H1 (cell line): ENCODE measurements around the gene TLL1. TPM values are rescaled to one million over a fixed set of nuclear protein-coding genes. Genes with fewer than 3 reads are reported as not detected.

Source experiments
- CTCF ChIA-PET: fragments of 300-600 bp; sonication (Branson Sonifier 250); formaldehyde crosslinking; loops from one replicate; lab custom pipeline; 2021; ENCODE audit not compliant: partially characterized antibody; lab: Charles Lee
- POLR2A ChIA-PET: fragments of 300-600 bp; sonication (Branson Sonifier 250); formaldehyde crosslinking; loops from one replicate; lab custom pipeline; 2021; ENCODE audit warnings: inconsistent platforms; ENCODE audit not compliant: partially characterized antibody; lab: Charles Lee
- DNase-seq, 2 experiments: peaks; one replicate each; pipeline versions ENCODE4 v3.0.0 to v3.0.0-alpha.2; 2010 to 2022; ENCODE audit warnings: low spot score in 2 of 2, low read depth in 1 of 2, mixed read lengths in 1 of 2
- FAIRE-seq: peaks from 2 replicates; lab custom pipeline; 2011; peaks lifted over from hg19 to GRCh38; lab: Jason Lieb, UNC
- H2AFZ ChIP-seq: 2 replicates; pipeline ENCODE4 v1.8.1; 2012; ENCODE audit warnings: low read length, inconsistent platforms
- H2AK5ac ChIP-seq: 2 replicates; pipeline ENCODE4 v1.6.1; 2013; ENCODE audit warnings: low read depth, low read length
- H2BK120ac ChIP-seq: replicated peaks from 2 replicates; pipeline ENCODE3; 2013; ENCODE audit warnings: low read depth, low read length, inconsistent platforms
- H2BK12ac ChIP-seq: 2 replicates; pipeline ENCODE4 v1.6.1; 2013; ENCODE audit warnings: low read depth, low read length
- H2BK15ac ChIP-seq: 2 replicates; pipeline ENCODE4 v1.6.1; 2013; ENCODE audit warnings: low read length
- H2BK20ac ChIP-seq: 2 replicates; pipeline ENCODE4 v1.6.1; 2013; ENCODE audit warnings: low read length
- H2BK5ac ChIP-seq: 2 replicates; pipeline ENCODE4 v1.6.1; 2013; ENCODE audit warnings: low read depth, low read length
- H3K14ac ChIP-seq: 2 replicates; pipeline ENCODE4 v1.6.1; 2013; ENCODE audit warnings: inconsistent platforms; ENCODE audit not compliant: insufficient read length
- H3K18ac ChIP-seq: 2 replicates; pipeline ENCODE4 v1.6.1; 2013; ENCODE audit warnings: low read length; ENCODE audit errors: extremely low read depth
- H3K23ac ChIP-seq: 2 replicates; pipeline ENCODE4 v1.6.1; 2013; ENCODE audit warnings: inconsistent platforms; ENCODE audit not compliant: insufficient read length
- H3K23me2 ChIP-seq: 2 replicates; pipeline ENCODE4 v1.6.1; 2013; ENCODE audit warnings: low read depth, low read length
- H3K27ac ChIP-seq: 2 replicates; pipeline ENCODE4 v1.6.1; 2011; ENCODE audit warnings: low read depth, low read length, inconsistent platforms
- H3K27me3 ChIP-seq, 4 experiments: replicated peaks in 1 of 4; 1 replicate in 1 of 4; 2 replicates in 3 of 4; pipeline versions ENCODE4 v1.6.1 to v1.8.1; 2011 to 2013; ENCODE audit warnings: low read length in 3 of 4, mild to moderate bottlenecking in 3 of 4, inconsistent platforms in 2 of 4, mixed read lengths in 2 of 4, moderate library complexity in 1 of 4; ENCODE audit not compliant: control insufficient read depth in 3 of 4, insufficient read depth in 3 of 4; ENCODE audit errors: extremely low read depth in 1 of 4
- H3K36me3 ChIP-seq, 4 experiments: 2 replicates each; pipeline versions ENCODE4 v1.6.1 to v1.8.1; 2011 to 2013; ENCODE audit warnings: mild to moderate bottlenecking in 4 of 4, low read length in 3 of 4, moderate library complexity in 2 of 4, control low read depth in 1 of 4, inconsistent platforms in 1 of 4; ENCODE audit not compliant: insufficient read depth in 4 of 4, control insufficient read depth in 2 of 4
- H3K4ac ChIP-seq: replicated peaks from 2 replicates; pipeline ENCODE3; 2013; ENCODE audit warnings: low read length, low read depth, mixed read lengths, inconsistent platforms; ENCODE audit not compliant: insufficient read length
- H3K4me1 ChIP-seq, 4 experiments: replicated peaks in 1 of 4; 1 replicate in 1 of 4; 2 replicates in 3 of 4; pipeline versions ENCODE4 v1.6.1 to v1.8.1; 2011 to 2013; ENCODE audit warnings: low read length in 3 of 4, inconsistent platforms in 2 of 4, mixed read lengths in 1 of 4; ENCODE audit not compliant: insufficient read depth in 4 of 4, control insufficient read depth in 3 of 4
- H3K4me2 ChIP-seq, 2 experiments: 2 replicates each; pipeline versions ENCODE4 v1.6.1 to v1.8.1; 2011 to 2013; ENCODE audit warnings: low read depth in 2 of 2, low read length in 2 of 2, control low read depth in 1 of 2, inconsistent platforms in 1 of 2, mild to moderate bottlenecking in 1 of 2; ENCODE audit not compliant: insufficient read depth in 1 of 2
- H3K4me3 ChIP-seq, 4 experiments: fragments of 200-600, 300-600 bp in 1 of 4; sonication (generic), shearing (Covaris generic), sonication (Bioruptor Twin) in 1 of 4; 2 replicates each; pipeline versions ENCODE4 v1.5.1 to v1.8.1; 2011 to 2016; ENCODE audit warnings: low read length in 4 of 4, low read depth in 3 of 4, control low read depth in 2 of 4, inconsistent platforms in 2 of 4, mild to moderate bottlenecking in 2 of 4, mixed read lengths in 1 of 4, moderate library complexity in 1 of 4; ENCODE audit not compliant: insufficient read depth in 2 of 4; ENCODE audit errors: extremely low read depth in 1 of 4
- H3K56ac ChIP-seq: replicated peaks from 2 replicates; pipeline ENCODE3; 2013; ENCODE audit warnings: low read depth, mild to moderate bottlenecking, mixed read lengths, low read length, inconsistent platforms; ENCODE audit not compliant: insufficient read length
- H3K79me1 ChIP-seq: 2 replicates; pipeline ENCODE4 v1.6.1; 2013; ENCODE audit warnings: low read depth, low read length, control low read depth
- H3K79me2 ChIP-seq, 2 experiments: 2 replicates each; pipeline versions ENCODE4 v1.6.1 to v1.8.1; 2012 to 2013; ENCODE audit warnings: low read length in 2 of 2, mild to moderate bottlenecking in 2 of 2, inconsistent platforms in 1 of 2; ENCODE audit not compliant: insufficient read depth in 2 of 2, control insufficient read depth in 1 of 2
- H3K9ac ChIP-seq, 4 experiments: replicated peaks in 1 of 4; 1 replicate in 1 of 4; 2 replicates in 3 of 4; pipeline versions ENCODE4 v1.6.1 to v1.8.1; 2011 to 2013; ENCODE audit warnings: low read depth in 3 of 4, low read length in 3 of 4, control low read depth in 2 of 4, mild to moderate bottlenecking in 2 of 4, moderate library complexity in 2 of 4, inconsistent platforms in 1 of 4; ENCODE audit errors: extremely low read depth in 1 of 4
- H3K9me3 ChIP-seq, 2 experiments: 2 replicates each; pipeline versions ENCODE4 v1.6.1 to v1.8.1; 2012 to 2013; ENCODE audit warnings: mild to moderate bottlenecking in 2 of 2, moderate library complexity in 2 of 2, control low read depth in 1 of 2, inconsistent platforms in 1 of 2, low read depth in 1 of 2, low read length in 1 of 2, mixed read lengths in 1 of 2; ENCODE audit not compliant: insufficient read depth in 2 of 2
- H4K20me1 ChIP-seq, 2 experiments: replicated peaks in 1 of 2; 2 replicates each; pipeline versions ENCODE3 to v1.8.1; 2011 to 2013; ENCODE audit warnings: inconsistent platforms in 2 of 2, low read length in 2 of 2, mild to moderate bottlenecking in 1 of 2; ENCODE audit not compliant: insufficient read depth in 2 of 2, control insufficient read depth in 1 of 2
- H4K5ac ChIP-seq: 2 replicates; pipeline ENCODE4 v1.6.1; 2013; ENCODE audit warnings: low read length, low read depth, mixed read lengths, inconsistent platforms; ENCODE audit not compliant: insufficient read length
- H4K8ac ChIP-seq: 2 replicates; pipeline ENCODE4 v1.8.0; 2013; ENCODE audit warnings: mild to moderate bottlenecking, moderate library complexity, low read length, inconsistent platforms; ENCODE audit not compliant: insufficient read depth; ENCODE audit errors: extremely low read depth
- H4K91ac ChIP-seq: replicated peaks from 2 replicates; pipeline ENCODE3; 2013; ENCODE audit warnings: low read length, mixed read lengths, inconsistent platforms; ENCODE audit not compliant: insufficient read length
- ASH2L ChIP-seq: fragments of 200-600, 300-600 bp; sonication (generic); IDR thresholded peaks from one replicate; pipeline ENCODE4 v1.7.1; 2017; ENCODE audit warnings: low read length
- CBX5 ChIP-seq: fragments of 300-800, 300-1000 bp; sonication (generic); IDR thresholded peaks from 2 replicates; pipeline ENCODE4 v1.7.1; 2016; ENCODE audit warnings: antibody characterized with exemption, low read length, low read depth
- CEBPB ChIP-seq: IDR thresholded peaks from 2 replicates; pipeline ENCODE4 v1.6.1; 2012; ENCODE audit warnings: low read depth, low read length
- HDAC2 ChIP-seq, 2 experiments: fragments of 300-600 bp in 1 of 2; sonication (generic) in 1 of 2; IDR thresholded peaks; 2 replicates each; pipeline ENCODE4 v1.6.1; 2011 to 2012; ENCODE audit warnings: low read depth in 2 of 2, low read length in 2 of 2, mild to moderate bottlenecking in 2 of 2, moderate library complexity in 2 of 2, borderline replicate concordance in 1 of 2, inconsistent platforms in 1 of 2
- NANOG ChIP-seq: IDR thresholded peaks from 2 replicates; pipeline ENCODE4 v1.6.1; 2011; ENCODE audit warnings: low read length, low read depth, mild to moderate bottlenecking, inconsistent platforms; ENCODE audit not compliant: insufficient read depth, poor library complexity, severe bottlenecking
- SP2 ChIP-seq: IDR thresholded peaks from 2 replicates; pipeline ENCODE4 v1.6.1; 2012; ENCODE audit warnings: mild to moderate bottlenecking, low read length, inconsistent platforms
- WGBS, 2 experiments: shearing (Covaris generic) in 1 of 2; methylation state at CpG; one replicate each; pipeline versions ENCODE4 v1.1.6 to v1.1.7; 2013 to 2015; ENCODE audit warnings: low lambda C conversion rate in 2 of 2, mixed read lengths in 2 of 2, inconsistent platforms in 1 of 2, low coverage in 1 of 2, missing lambda C conversion rate in 1 of 2; ENCODE audit not compliant: insufficient replicate concordance in 2 of 2, insufficient coverage in 1 of 2, insufficient read length in 1 of 2; ENCODE audit errors: extremely low coverage in 1 of 2, missing lambda C conversion rate in 1 of 2; 5-methylcytosine and 5-hydroxymethylcytosine counted together
- polyA plus RNA-seq, 7 experiments: library from polyadenylated mRNA; depleted of rRNA in 3 of 7; stranded (reverse) in 5 of 7; unstranded in 2 of 7; fragments of >200 nt in 5 of 7; fragments of 200-250 nt in 2 of 7; gene quantifications; 1 replicate in 5 of 7; 2 replicates in 1 of 7; 4 replicates in 1 of 7; pipeline versions ENCODE4 v1.2.1 to v1.2.3, GENCODE V29; 2011 to 2013; ENCODE audit warnings: missing spikeins in 2 of 7, mixed read lengths in 2 of 7
- total RNA-seq: library from RNA; stranded (reverse); fragmentation: NEBNext Ultra II Directional; extraction: Animal tissue kit (Norgen Biotek cat#: 25700); gene quantifications from 2 replicates; pipeline ENCODE4 v1.2.1, GENCODE V29; 2021

TLL1 gene
- total and polyA plus RNA-seq, 2 of the 8 experiments (the other 6 are each of a cell fraction or from before 2014, with no cell fraction given) = 0.18 to 1.1 TPM

GRCh38 chr4:166006217-166006616 is 133.2 kb downstream of the TLL1 start:
- no peak overlapping the region for H4K91ac ChIP-seq
- TF ChIP-seq ASH2L (no peak), SP2 (no peak), CBX5 (no peak), NANOG (no peak), CEBPB (peak; percentile 48; the same call in 1 of the 2 replicates), HDAC2 (IDR thresholded peaks at IDR 0.05; ENCODE audit: borderline replicate concordance in 1 of 2, low read depth in 2 of 2, low read length in 2 of 2) (no peak)

More at GRCh38 chr4:166006217-166006616, 133.2 kb downstream of the TLL1 start:
- WGBS, 2 experiments = 89% methylated on average over 2 of the region's 2 CpGs; no CpG with 5 or more reads in 1 of the 2 experiments
- Histone ChIP-seq H2BK120ac (no peak overlapping the region), H4K8ac (no peak overlapping the region), H4K5ac (no peak overlapping the region), H3K4me3 (no peak overlapping the region), H3K56ac (no peak overlapping the region), H2BK15ac (no peak overlapping the region), H2BK20ac (no peak overlapping the region), H3K4me2 (no peak overlapping the region), H4K20me1 (no peaks in the 10 kb centered on the region), H3K9ac (no peak overlapping the region), H3K9me3 (no peaks in the 10 kb centered on the region), H3K4ac (no peak overlapping the region), H2BK5ac (no peak overlapping the region), H3K27me3 (no peaks in the 10 kb centered on the region), H3K79me1 (no peaks in the 10 kb centered on the region), H3K14ac (no peak overlapping the region), H3K23me2 (no peaks in the 10 kb centered on the region), H2AK5ac (no peak overlapping the region), H3K4me1 (no peaks in the 10 kb centered on the region), H3K79me2 (no peaks in the 10 kb centered on the region), H2AFZ (no peak overlapping the region), H3K27ac (no peak overlapping the region), H3K36me3 (no peaks in the 10 kb centered on the region), H3K23ac (no peak overlapping the region), H2BK12ac (no peak overlapping the region), H3K18ac (no peak overlapping the region)
- CTCF ChIA-PET = no interaction called here
- DNase-seq = no peak
- FAIRE-seq = no peak
- POLR2A ChIA-PET = no interaction called here
